Adrenal gland (tissue), 5 donors: ENCODE measurements around the gene AGAP1.

ENCODE experiments used
- POLR2A ChIP-seq, 2 donors: fragments of 450-650 bp; IDR thresholded peaks; one replicate each; pipeline ENCODE4 v1.6.1; 2017; ENCODE audit warnings: antibody characterized with exemption in 2 of 2, mild to moderate bottlenecking in 2 of 2, moderate library complexity in 1 of 2
- TF ChIP-seq, protein P1 (sequence below), 6 experiments: fragments of 450-650 bp in 4 of 6; fragments of 200-600 bp in 2 of 6; sonication (generic) in 1 of 6; IDR thresholded peaks; 1 replicate in 5 of 6; 2 replicates in 1 of 6; pipeline versions ENCODE4 v1.5.1 to v1.8.0; 2016 to 2021; ENCODE audit warnings: antibody characterized with exemption in 6 of 6, mild to moderate bottlenecking in 2 of 6, moderate library complexity in 1 of 6
- donor health status: DM: no; HTN: no; CAD: no.

DNA sequence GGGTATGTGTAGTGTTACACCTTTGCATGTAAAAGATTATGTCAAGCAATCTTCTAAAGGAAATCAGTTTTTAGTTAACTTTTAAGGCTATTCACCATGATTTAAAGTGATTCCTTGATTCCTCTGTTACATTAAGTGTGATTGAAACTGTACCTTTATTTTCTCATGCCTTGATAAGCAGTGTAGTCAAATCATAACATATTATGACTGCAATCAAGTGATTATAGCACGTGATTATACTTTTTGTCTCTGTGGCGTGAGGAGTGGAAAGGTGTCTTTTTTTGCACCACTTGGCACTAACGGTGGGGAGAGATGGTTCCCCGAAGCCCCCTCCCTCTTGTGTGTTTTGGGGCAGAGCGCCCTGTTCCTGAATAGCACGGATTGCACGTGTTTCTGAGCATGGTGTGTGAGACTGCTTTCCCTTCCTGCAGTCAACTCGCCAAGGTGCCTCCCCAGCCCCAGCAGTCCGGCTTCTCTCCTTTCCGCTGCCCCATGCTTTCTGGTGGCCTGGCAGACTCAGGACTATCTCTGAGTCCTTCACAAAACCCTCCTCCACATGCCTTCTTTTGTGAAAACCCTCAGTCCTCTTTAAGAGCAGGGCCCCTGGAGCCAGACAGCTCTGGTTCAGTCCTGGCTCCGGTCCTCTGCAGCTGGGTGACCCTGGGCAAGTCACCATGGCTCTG, 68.4 kb downstream of the AGAP1 start:
- TF ChIP-seq, protein P1, sequence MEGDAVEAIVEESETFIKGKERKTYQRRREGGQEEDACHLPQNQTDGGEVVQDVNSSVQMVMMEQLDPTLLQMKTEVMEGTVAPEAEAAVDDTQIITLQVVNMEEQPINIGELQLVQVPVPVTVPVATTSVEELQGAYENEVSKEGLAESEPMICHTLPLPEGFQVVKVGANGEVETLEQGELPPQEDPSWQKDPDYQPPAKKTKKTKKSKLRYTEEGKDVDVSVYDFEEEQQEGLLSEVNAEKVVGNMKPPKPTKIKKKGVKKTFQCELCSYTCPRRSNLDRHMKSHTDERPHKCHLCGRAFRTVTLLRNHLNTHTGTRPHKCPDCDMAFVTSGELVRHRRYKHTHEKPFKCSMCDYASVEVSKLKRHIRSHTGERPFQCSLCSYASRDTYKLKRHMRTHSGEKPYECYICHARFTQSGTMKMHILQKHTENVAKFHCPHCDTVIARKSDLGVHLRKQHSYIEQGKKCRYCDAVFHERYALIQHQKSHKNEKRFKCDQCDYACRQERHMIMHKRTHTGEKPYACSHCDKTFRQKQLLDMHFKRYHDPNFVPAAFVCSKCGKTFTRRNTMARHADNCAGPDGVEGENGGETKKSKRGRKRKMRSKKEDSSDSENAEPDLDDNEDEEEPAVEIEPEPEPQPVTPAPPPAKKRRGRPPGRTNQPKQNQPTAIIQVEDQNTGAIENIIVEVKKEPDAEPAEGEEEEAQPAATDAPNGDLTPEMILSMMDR (IDR thresholded peaks at IDR 0.05) = no peak
- TF ChIP-seq POLR2A (IDR thresholded peaks at IDR 0.05) = no peak
